GM12872 (cell line): ENCODE data around the gene DDX39A.

Source experiments
- TF ChIP-seq, protein P1 (sequence below): IDR thresholded peaks from 3 replicates; pipeline ENCODE4 v1.5.1; 2011; ENCODE audit warnings: low read depth, mild to moderate bottlenecking, low read length, moderate library complexity; ENCODE audit not compliant: insufficient read depth

The DDX39A gene

DNA sequence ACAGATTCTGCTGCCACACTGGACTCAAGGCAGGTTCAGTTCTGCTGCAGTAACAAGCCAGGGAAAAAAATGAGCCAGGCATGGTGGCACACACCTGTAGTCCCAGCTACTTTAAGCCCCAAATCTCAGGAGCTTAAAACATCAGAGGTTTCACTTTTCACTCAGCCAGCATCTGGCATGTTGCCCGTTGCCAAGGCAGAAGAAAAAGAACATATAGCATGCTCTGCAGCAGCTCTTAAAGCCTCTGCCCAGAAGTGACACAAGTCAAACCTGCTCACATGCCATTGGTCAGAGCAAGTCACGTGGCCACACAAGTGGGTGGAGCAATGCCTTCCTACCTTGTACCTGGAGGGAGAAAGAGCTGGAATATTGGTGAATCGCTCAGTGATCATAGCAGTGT is 52.6 kb downstream of the DDX39A start:
- TF ChIP-seq, protein P1, sequence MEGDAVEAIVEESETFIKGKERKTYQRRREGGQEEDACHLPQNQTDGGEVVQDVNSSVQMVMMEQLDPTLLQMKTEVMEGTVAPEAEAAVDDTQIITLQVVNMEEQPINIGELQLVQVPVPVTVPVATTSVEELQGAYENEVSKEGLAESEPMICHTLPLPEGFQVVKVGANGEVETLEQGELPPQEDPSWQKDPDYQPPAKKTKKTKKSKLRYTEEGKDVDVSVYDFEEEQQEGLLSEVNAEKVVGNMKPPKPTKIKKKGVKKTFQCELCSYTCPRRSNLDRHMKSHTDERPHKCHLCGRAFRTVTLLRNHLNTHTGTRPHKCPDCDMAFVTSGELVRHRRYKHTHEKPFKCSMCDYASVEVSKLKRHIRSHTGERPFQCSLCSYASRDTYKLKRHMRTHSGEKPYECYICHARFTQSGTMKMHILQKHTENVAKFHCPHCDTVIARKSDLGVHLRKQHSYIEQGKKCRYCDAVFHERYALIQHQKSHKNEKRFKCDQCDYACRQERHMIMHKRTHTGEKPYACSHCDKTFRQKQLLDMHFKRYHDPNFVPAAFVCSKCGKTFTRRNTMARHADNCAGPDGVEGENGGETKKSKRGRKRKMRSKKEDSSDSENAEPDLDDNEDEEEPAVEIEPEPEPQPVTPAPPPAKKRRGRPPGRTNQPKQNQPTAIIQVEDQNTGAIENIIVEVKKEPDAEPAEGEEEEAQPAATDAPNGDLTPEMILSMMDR = no peak

DNA sequence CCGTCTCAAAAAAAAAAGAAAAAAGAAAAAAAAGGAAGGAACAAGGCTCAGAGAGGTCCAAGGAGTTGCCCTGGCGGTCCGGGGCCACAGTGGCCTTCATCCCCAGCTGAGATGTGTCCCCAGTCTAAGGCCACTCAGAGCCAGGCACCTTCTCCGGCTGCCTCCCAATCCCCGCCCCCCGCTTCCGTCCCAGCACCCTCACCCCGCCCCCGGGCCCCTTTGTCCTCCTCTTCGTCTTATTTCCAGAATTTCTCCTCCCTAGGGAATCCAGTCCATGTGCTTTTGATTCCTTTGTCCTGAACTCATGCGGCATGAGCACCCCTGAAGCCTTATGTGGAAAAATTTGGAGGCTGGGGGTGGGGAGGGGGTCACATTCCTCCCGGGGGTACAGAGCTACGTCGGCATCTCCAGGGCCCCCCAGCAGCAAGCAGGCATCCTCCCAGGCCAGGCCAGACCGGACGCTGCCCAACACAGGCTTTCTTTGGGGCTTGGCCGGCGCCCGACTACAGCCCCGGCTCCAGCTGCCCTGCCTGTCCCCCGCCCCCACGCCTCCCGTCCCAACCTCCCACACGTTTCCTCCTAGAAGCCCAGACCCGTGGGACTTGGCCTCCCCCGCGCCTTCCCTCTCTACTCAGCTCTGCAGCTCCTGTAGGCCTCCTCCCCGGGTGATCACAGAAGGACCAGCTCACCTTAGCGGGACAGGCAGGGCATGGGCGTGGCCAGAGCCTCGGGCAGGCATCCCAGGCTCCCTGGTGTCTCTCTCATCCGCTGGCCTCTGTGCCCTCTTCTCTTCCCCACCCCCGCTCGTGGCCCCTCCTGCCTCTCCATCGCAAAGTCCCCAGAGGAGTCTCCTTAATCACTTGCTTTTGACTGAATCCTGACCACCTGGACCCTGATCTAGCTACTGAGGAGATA is 55.7 kb downstream of the DDX39A start:
- TF ChIP-seq, protein P1 = no peak

DNA sequence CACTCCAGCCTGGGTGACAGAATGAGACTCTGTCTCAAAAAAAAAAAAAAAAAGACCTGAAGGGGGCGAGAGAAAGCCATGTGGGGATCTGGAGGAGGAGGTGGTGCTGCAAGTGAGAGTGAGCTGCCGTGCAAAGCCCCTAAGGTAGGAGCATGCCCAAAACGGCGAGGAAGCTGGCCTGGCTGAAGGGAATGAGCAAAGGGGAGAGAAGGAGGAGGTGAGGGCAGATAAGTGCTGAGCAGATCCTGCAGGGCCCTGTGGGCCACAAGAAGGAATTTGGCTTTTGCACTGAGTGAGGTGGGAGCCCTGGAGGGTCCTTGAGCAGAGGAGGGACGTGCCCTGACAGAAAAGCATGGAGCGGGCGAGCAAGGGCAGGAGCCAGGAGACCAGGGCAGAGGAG is 57.3 kb downstream of the DDX39A start:
- TF ChIP-seq, protein P1 = peak; percentile 39; the same call in 2 of the 3 replicates
